Heart left ventricle (tissue), 13 donors: Measurements from ENCODE around the gene CEND1.

Experiments
- POLR2A ChIP-seq, 2 donors: fragments of 450-650 bp; IDR thresholded peaks; one replicate each; pipeline ENCODE4 v1.6.1; 2017; ENCODE audit warnings: antibody characterized with exemption in 2 of 2, mild to moderate bottlenecking in 2 of 2, moderate library complexity in 2 of 2
- TF ChIP-seq, protein P1 (sequence below), 12 donors: fragments of 200-600 bp; sonication (generic) in 4 of 12; IDR thresholded peaks; one replicate each; pipeline versions ENCODE4 v1.5.0 to v1.8.0; 2018 to 2022; ENCODE audit warnings: antibody characterized with exemption in 12 of 12, mild to moderate bottlenecking in 5 of 12
- donor health status: ischemic (EF 13 %, LVEDD 7.1; RV severe dilation, severe dysfunction).
- donor health status: DM: no; HTN: yes; CAD: no.
- donor health status: DM: no; HTN: no; CAD: no.
- donor health status: ischemic (EF 25% LVEDD 6.9; RV normal size, moderate dysfunction).
- donor health status: ischemic (EF 25% LVEDD 5.7; RV mildly dilated, moderate dysfunction).
- donor health status: ischemic (EF 35%, LVEDD 5.7; RV mildly dilated, moderate dysfunction).
- donor health status: nonischemic (EF 11% LVEDD 7.7; RV severe dilation, severe dysfunction).
- donor health status: DM: yes; HTN: yes; CAD: no.
- donor health status: PGD.
- donor health status: ischemic (EF 29% LVEDD 5.4; RV normal size, mild dysfunction).
- donor health status: nonischemic (EF 23%, LVEDD 6.1; RV moderate dilation, normal function).

DNA sequence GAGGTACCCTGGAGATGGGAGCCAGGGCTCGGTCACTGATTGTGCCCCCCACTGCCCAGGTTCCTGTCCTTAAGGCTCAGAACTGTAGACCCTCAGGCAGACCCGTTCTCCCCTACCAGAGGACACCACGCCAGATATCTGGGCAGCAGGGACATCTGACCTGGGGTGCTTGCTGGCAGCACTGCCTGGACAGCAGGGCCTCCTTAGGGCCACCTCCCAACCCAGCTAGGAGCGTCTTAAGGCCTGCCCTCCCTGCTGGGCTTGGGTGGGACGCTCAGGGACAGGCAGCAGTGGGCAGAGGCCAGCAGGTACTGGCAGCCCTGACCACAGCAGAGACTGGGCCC is 49.4 kb upstream of the CEND1 start:
- no peak for TF ChIP-seq POLR2A (IDR thresholded peaks at IDR 0.05)
- TF ChIP-seq, protein P1, sequence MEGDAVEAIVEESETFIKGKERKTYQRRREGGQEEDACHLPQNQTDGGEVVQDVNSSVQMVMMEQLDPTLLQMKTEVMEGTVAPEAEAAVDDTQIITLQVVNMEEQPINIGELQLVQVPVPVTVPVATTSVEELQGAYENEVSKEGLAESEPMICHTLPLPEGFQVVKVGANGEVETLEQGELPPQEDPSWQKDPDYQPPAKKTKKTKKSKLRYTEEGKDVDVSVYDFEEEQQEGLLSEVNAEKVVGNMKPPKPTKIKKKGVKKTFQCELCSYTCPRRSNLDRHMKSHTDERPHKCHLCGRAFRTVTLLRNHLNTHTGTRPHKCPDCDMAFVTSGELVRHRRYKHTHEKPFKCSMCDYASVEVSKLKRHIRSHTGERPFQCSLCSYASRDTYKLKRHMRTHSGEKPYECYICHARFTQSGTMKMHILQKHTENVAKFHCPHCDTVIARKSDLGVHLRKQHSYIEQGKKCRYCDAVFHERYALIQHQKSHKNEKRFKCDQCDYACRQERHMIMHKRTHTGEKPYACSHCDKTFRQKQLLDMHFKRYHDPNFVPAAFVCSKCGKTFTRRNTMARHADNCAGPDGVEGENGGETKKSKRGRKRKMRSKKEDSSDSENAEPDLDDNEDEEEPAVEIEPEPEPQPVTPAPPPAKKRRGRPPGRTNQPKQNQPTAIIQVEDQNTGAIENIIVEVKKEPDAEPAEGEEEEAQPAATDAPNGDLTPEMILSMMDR (IDR thresholded peaks at IDR 0.05) = no peak
